Breast epithelium (tissue), 4 donors: ENCODE results near the gene ZNF865. TPM values are rescaled to one million over a fixed set of nuclear protein-coding genes. Genes with fewer than 3 reads are reported as not detected.

Source experiments
- DNase-seq, 2 donors: peaks; one replicate each; pipeline ENCODE4 v3.0.0-alpha.2; 2019; ENCODE audit warnings: low spot score in 2 of 2
- H3K27ac ChIP-seq, 2 donors: fragments of 200-600 bp; sonication (generic) in 1 of 2; one replicate each; pipeline ENCODE4 v1.5.1; 2016 to 2019; ENCODE audit warnings: mild to moderate bottlenecking in 1 of 2
- H3K27me3 ChIP-seq, 2 donors: fragments of 200-600 bp; sonication (generic) in 1 of 2; one replicate each; pipeline versions ENCODE4 v1.5.1 to v1.6.0; 2017 to 2019; ENCODE audit warnings: control low read depth in 1 of 2, mild to moderate bottlenecking in 1 of 2
- H3K36me3 ChIP-seq: fragments of 200-600 bp; one replicate; pipeline ENCODE4 v1.5.1; 2019
- H3K4me1 ChIP-seq, 2 donors: fragments of 200-600 bp; sonication (generic); one replicate each; pipeline ENCODE4 v1.5.1; 2016 to 2019; ENCODE audit warnings: control low read depth in 1 of 2
- H3K4me3 ChIP-seq, 3 donors: fragments of 200-600 bp; sonication (generic); 1 replicate in 2 of 3; 2 replicates in 1 of 3; pipeline ENCODE4 v1.5.1; 2016 to 2019; ENCODE audit warnings: mild to moderate bottlenecking in 3 of 3, moderate library complexity in 2 of 3
- H3K9me3 ChIP-seq, 2 donors: fragments of 200-600 bp; sonication (generic) in 1 of 2; one replicate each; pipeline ENCODE4 v1.5.1; 2016 to 2019; ENCODE audit warnings: control low read depth in 1 of 2
- POLR2A ChIP-seq: fragments of 450-650 bp; IDR thresholded peaks from one replicate; pipeline ENCODE4 v1.6.1; 2016; ENCODE audit warnings: antibody characterized with exemption, mild to moderate bottlenecking, moderate library complexity
- POLR2AphosphoS5 ChIP-seq, 3 donors: sonication (generic); formaldehyde crosslinking; IDR thresholded peaks; one replicate each; pipeline ENCODE4 v1.6.1; 2017; ENCODE audit warnings: antibody characterized with exemption in 3 of 3
- intact Hi-C: fragments of 100-400 bp; cut with DNase I; formaldehyde crosslinking; loops from one replicate; pipeline ENCODE4 v1.15.1; 2023; ENCODE audit warnings: low total_unique reads
- total RNA-seq, 3 donors: library from RNA; depleted of rRNA; stranded (reverse); fragments of >200 nt; gene quantifications; one replicate each; pipeline ENCODE4 v1.1.0, GENCODE V29; 2016
- TF ChIP-seq, protein P1 (sequence below), 3 donors: fragments of 450-650 bp; IDR thresholded peaks; one replicate each; pipeline ENCODE4 v1.5.1; 2016 to 2017; ENCODE audit warnings: antibody characterized with exemption in 3 of 3, mild to moderate bottlenecking in 3 of 3, moderate library complexity in 3 of 3

ZNF865 gene
- total RNA-seq, 3 donors from 2014 or later, result 3.2 to 5.0 (median 3.9) TPM

DNA sequence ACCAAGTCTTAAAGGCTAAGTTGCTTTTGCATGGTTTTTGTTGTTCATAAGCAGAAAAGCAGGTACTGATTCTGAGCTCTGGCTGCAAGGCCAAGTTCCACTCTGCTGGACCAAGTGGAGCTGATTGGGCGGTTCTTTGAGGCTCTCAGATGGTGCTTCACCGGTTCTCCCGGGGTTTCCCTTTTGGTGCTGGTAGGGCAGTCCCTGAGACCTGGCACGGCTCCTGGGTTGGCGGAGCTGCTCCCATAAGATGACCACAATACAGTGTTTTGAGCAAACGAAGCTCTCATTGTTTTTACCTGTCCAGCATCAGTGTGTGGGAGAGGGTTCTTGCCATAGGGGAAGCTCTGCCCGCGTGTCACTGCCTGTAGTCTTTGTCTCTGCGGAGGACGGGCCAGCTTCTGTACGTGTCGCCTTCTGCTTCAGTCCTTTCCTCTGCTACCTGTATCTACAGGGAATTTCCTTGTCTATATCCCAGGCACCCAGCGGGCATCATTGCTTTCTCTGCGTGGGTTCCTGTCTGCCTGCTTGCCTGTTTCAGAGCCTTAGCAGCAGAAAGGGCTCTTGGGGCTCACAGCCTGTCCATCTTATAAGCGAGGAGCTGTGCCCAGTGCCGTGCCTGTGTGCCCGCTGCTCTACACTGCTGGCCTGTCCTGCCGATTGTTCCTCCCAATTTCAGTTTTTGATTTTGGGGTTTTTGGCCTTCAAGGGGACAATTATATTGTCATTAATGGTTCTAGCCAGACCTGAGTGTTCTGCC lies 51.7 kb downstream of the ZNF865 start:
- DNase-seq, result no peak
- Histone ChIP-seq H3K36me3 (peaks cover 5% of the 10 kb centered on the region), H3K27ac (peak overlapping the region; percentile 32 to 100), H3K9me3 (no peaks in the 10 kb centered on the region), H3K4me1 (peaks cover 19 to 37% of the 10 kb centered on the region in 2 donors), H3K27me3 (no peaks in the 10 kb centered on the region), H3K4me3 (peak overlapping the region; percentile 82 to 96 (median 91))
- no peak for TF ChIP-seq POLR2A
- no peak for TF ChIP-seq POLR2AphosphoS5 (IDR thresholded peaks at IDR 0.05)
- TF ChIP-seq, protein P1, sequence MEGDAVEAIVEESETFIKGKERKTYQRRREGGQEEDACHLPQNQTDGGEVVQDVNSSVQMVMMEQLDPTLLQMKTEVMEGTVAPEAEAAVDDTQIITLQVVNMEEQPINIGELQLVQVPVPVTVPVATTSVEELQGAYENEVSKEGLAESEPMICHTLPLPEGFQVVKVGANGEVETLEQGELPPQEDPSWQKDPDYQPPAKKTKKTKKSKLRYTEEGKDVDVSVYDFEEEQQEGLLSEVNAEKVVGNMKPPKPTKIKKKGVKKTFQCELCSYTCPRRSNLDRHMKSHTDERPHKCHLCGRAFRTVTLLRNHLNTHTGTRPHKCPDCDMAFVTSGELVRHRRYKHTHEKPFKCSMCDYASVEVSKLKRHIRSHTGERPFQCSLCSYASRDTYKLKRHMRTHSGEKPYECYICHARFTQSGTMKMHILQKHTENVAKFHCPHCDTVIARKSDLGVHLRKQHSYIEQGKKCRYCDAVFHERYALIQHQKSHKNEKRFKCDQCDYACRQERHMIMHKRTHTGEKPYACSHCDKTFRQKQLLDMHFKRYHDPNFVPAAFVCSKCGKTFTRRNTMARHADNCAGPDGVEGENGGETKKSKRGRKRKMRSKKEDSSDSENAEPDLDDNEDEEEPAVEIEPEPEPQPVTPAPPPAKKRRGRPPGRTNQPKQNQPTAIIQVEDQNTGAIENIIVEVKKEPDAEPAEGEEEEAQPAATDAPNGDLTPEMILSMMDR (IDR thresholded peaks at IDR 0.05), result no peak
- intact Hi-C loops, result no loop called here

DNA sequence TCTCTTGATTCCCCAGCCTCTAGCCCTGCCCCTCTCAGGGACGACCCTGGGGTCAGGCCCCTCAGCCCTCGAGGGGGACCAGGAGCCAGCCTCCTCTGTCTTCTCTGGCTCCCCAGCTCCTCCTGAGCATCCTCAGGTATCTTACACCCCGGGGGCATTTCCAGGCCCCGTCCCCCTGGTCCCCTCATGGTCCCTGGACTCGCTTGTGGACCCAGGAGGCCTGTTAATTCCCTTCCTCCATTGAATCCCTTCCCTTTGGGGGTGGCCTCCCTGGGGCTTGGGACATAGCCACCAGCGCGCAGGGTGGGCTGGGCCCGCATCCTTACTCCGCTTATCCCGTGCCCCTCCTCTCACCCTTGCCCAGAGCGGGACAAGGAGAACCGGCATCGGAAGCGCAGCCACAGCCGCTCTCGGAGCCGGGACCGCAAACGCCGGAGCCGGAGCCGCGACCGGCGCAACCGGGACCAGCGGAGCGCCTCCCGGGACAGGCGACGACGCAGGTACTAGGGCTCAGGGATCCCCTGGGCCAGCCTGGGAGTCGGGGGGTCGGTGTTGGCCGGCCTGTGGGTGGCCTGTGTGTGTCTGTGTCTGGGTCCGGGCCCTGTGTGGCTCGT lies 53.5 kb downstream of the ZNF865 start:
- H3K4me1 ChIP-seq, result peaks cover 19 to 37% of the 10 kb centered on the region in 2 donors
- peak overlapping the region in 2 of 3 donors; percentile 7 to 82 for H3K4me3 ChIP-seq
- H3K27me3 ChIP-seq, result no peaks in the 10 kb centered on the region
- DNase-seq, result no peak
- intact Hi-C loops, result no loop called here
- peaks cover 15% of the 10 kb centered on the region for H3K36me3 ChIP-seq
- no peak overlapping the region for H3K27ac ChIP-seq
- H3K9me3 ChIP-seq, result no peaks in the 10 kb centered on the region
- TF ChIP-seq, protein P1 (IDR thresholded peaks at IDR 0.05), result no peak
- TF ChIP-seq POLR2A (no peak), POLR2AphosphoS5 (IDR thresholded peaks at IDR 0.05) (no peak)

DNA sequence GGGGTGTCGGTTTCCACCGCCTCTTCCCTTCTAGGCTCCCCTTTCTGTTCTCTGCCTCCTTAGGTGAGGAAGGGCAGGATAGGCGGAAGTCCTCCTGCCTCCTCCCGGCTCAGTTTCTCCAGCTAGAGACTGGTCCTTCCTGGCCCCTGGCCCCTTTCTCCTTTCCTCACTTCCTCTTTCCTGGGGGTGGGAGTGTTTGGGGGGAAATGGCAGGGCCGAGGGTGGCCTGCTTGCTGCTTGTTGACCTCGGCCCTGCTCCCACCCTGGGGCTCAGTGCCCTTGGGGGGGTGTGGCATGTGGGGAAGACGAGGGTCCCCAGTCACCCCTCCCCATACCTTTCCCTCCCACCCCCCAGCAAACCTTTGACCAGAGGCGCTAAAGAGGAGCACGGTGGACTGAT lies 54.4 kb downstream of the ZNF865 start:
- Histone ChIP-seq H3K4me3 (no peak overlapping the region), H3K36me3 (peaks cover 20% of the 10 kb centered on the region), H3K27me3 (no peaks in the 10 kb centered on the region), H3K9me3 (no peaks in the 10 kb centered on the region), H3K4me1 (peaks cover 19 to 37% of the 10 kb centered on the region in 2 donors), H3K27ac (no peak overlapping the region)
- intact Hi-C loops, result no loop called here
- DNase-seq, result no peak
- TF ChIP-seq POLR2AphosphoS5 (IDR thresholded peaks at IDR 0.05) (no peak), POLR2A (no peak)
- TF ChIP-seq, protein P1 (IDR thresholded peaks at IDR 0.05), result no peak

DNA sequence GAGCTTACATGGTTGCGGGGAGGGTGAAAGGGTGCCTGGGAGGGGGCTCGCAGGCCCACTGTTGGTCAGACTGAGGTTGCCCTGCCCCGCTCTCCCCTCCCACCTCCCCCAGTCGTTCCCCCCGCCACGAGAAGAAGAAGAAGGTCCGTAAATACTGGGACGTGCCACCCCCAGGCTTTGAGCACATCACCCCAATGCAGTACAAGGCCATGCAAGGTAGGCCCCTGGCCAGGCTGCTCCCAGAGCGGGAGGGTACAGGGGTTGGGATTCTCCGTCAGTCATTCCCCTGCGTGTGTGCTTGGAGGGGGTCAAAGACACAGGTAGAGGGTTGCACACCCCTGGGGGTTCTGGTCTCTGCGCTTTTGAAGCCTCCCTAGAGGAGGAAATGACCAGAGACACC lies 55.0 kb downstream of the ZNF865 start:
- TF ChIP-seq POLR2A, result no peak
- TF ChIP-seq POLR2AphosphoS5 (IDR thresholded peaks at IDR 0.05), result no peak
- TF ChIP-seq, protein P1 (IDR thresholded peaks at IDR 0.05), result no peak
- Histone ChIP-seq H3K36me3 (peaks cover 20% of the 10 kb centered on the region), H3K27ac (no peak overlapping the region), H3K9me3 (no peaks in the 10 kb centered on the region), H3K4me3 (no peak overlapping the region), H3K4me1 (peaks cover 19 to 37% of the 10 kb centered on the region in 2 donors), H3K27me3 (no peaks in the 10 kb centered on the region)
- no peak for DNase-seq
- intact Hi-C loops, result no loop called here

DNA sequence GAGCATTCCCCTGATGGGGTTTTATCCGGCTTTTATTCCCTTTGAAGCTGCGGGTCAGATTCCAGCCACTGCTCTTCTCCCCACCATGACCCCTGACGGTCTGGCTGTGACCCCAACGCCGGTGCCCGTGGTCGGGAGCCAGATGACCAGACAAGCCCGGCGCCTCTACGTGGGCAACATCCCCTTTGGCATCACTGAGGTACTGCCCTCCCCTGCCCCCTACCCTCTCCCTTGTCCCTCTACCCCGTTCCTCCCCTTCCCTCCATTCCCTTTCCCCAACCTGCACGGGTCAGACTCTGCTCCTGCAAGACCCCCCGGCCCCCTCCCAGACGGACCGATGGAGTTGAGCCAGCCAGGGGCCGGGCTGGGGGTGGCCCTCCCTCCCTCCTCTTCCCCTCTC lies 55.5 kb downstream of the ZNF865 start:
- intact Hi-C loops, result no loop called here
- peaks cover 19 to 34% of the 10 kb centered on the region in 2 donors for H3K4me1 ChIP-seq
- no peak overlapping the region for H3K27ac ChIP-seq
- no peak for DNase-seq
- no peak overlapping the region for H3K4me3 ChIP-seq
- H3K27me3 ChIP-seq, result no peaks in the 10 kb centered on the region
- TF ChIP-seq, protein P1 (IDR thresholded peaks at IDR 0.05), result no peak
- TF ChIP-seq POLR2A, result no peak
- TF ChIP-seq POLR2AphosphoS5 (IDR thresholded peaks at IDR 0.05), result no peak
- H3K9me3 ChIP-seq, result no peaks in the 10 kb centered on the region
- peaks cover 23% of the 10 kb centered on the region for H3K36me3 ChIP-seq
